GM18909 (cell line): ENCODE results near the gene RPS26.
"Not testable (repeated sequence)": the region's sequence is repeated elsewhere in the genome, so short reads cannot be mapped to it uniquely, and the experiment has no call there.

Experiments used
- ATAC-seq: cut with Tn5 transposase; IDR thresholded peaks from one replicate; pipeline ENCODE4 v1.9.1; 2021; ENCODE audit warnings: mild to moderate bottlenecking; ENCODE audit not compliant: unreplicated experiment, poor library complexity

The RPS26 gene

GRCh38 chr12:56041552-56042429 is at the start of gene RPS26:
Gene RPS26, plus strand, starts transcription at chr12:56041918. Its CDS starts 249 bp downstream, at chr12:56042167.
- ATAC-seq = peak; percentile 94

- no peak for ATAC-seq
Measured at GRCh38 chr12:55993230-55993853, 48.4 kb upstream of the RPS26 start.

GRCh38 chr12:55995366-55995765 is 46.4 kb upstream of the RPS26 start:
- ATAC-seq = no peak

DNA sequence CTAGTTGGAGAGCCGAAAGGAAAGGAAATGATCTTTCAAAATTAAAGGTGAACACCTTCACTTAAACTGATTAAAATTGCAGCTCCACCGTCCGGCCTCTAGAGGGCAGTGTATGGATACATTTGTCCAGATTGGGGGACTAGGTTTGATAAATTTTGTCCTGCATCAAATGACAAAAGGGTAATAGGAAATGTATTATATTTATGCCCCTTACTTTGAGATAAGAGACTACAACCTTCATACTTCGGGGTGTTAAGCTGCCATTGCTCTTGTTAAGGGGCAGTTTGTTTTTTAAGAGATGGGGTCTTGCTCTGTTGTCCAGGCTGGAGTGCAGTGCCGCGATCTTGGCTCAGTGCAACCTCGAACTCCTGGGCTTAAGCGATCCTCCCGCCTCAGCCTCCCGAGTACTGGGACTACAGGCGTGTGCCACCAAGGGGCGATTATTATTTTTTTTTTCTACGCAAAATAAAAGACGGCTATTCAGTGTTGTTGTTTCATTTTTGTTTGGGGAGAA is 45.5 kb upstream of the RPS26 start:
- no peak for ATAC-seq

- peak; percentile 99 for ATAC-seq
Measured at GRCh38 chr12:55996715-55997534, 44.8 kb upstream of the RPS26 start, which contains the start of gene SUOX. Gene SUOX, plus strand, starts transcription at chr12:55997276. Its CDS starts 4,946 bp downstream, at chr12:56002222.

DNA sequence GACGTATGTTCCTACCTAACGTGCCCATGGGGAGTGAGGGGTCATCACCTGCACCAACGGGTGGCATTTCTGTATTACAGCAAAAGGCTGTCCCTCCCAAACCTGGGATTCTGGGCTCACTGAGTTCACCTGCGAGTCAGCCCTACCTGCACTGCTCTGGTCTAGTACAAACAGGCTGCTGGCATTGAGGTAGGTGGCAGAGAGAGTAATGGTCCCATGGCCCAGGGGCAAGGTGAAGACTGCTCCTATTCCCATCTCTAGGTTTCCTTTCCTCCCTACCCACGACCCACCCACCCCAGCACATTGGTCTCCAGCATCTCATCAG is 44.2 kb upstream of the RPS26 start:
- peak; percentile 4 for ATAC-seq

DNA sequence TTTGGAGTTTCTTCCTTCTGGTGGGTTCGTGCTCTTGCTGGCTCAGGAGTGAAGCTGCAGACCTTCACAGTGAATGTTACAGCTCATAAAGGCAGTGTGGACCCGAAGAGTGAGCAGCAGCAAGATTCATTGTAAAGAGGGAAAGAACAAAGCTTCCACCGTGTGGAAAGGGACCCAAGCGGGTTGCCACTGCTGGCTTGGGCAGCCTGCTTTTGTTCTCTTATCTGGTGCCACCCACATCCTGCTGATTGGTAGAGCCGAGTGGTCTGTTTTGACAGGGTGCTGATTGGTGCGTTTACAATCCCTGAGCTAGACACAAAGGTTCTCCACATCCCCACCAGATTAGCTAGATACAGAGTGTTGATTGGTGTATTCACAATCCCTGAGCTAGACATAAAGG is 42.2 kb upstream of the RPS26 start:
- ATAC-seq = not testable (repeated sequence)

DNA sequence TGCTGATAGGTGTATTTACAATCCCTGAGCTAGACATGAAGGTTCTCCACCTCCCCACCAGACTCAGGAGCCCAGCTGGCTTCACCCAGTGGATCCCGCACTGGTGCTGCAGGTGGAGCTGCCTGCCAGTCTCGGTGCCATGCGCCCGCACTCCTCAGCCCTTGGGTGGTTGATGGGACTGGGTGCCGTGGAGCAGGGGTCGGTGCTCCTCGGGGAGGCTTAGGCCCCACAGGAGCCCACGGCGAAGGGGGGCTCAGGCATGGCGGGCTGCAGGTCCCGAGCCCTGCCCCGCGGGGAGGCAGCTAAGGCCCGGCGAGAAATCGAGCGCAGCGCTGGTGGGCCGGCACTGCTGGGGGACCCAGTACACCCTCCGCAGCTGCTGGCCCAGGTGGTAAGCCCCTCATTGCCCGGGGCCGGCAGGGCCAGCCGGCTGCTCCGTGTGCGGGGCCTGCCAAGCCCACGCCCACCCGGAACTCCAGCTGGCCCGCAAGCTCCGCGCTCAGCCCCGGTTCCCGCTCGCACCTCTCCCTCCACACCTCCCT is 41.6 kb upstream of the RPS26 start:
- ATAC-seq = not testable (repeated sequence)

DNA sequence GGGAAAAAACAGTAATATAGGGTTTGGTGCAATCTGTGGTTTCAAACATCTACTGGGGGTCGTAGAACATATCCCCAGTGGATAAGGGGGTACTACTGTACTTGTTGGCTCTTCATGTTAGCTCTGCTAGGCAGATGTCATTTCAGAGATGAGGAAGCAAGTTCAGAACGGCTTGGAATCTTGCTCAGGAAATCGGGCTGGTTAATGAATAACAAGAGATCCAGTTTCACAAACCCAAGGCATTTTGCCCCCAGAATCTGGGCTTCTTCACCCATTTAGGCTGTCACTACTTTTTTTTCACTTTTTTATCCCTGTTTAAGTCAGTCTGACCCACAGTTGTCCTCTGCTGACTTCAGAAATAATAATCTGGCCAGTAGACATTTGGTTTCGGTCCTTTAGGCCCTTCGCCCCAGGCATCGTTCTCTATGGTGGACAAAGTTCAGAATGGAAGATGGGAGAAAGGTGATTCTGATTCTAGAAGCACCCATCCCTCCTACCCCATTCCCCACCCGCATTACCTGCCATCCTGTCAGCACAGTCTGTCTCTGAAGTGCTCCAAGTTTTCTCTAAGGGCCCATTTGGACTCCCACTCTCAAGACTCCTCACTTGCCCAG is 40.1 kb upstream of the RPS26 start:
- no peak for ATAC-seq

- not testable (repeated sequence) for ATAC-seq
Measured at GRCh38 chr12:56003376-56003775, 38.3 kb upstream of the RPS26 start.

DNA sequence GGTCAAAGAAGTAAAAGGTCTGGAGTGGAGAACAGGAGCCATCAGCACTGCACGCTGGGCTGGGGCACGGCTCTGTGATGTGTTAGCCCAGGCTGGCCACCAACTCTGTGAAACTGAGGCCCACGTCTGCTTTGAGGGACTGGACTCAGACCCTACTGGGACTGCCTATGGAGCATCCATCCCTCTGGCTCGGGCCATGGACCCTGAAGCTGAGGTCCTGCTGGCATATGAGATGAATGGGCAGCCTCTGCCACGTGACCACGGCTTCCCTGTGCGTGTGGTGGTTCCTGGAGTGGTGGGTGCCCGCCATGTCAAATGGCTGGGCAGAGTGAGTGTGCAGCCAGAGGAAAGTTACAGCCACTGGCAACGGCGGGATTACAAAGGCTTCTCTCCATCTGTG is 37.5 kb upstream of the RPS26 start:
- no peak for ATAC-seq

DNA sequence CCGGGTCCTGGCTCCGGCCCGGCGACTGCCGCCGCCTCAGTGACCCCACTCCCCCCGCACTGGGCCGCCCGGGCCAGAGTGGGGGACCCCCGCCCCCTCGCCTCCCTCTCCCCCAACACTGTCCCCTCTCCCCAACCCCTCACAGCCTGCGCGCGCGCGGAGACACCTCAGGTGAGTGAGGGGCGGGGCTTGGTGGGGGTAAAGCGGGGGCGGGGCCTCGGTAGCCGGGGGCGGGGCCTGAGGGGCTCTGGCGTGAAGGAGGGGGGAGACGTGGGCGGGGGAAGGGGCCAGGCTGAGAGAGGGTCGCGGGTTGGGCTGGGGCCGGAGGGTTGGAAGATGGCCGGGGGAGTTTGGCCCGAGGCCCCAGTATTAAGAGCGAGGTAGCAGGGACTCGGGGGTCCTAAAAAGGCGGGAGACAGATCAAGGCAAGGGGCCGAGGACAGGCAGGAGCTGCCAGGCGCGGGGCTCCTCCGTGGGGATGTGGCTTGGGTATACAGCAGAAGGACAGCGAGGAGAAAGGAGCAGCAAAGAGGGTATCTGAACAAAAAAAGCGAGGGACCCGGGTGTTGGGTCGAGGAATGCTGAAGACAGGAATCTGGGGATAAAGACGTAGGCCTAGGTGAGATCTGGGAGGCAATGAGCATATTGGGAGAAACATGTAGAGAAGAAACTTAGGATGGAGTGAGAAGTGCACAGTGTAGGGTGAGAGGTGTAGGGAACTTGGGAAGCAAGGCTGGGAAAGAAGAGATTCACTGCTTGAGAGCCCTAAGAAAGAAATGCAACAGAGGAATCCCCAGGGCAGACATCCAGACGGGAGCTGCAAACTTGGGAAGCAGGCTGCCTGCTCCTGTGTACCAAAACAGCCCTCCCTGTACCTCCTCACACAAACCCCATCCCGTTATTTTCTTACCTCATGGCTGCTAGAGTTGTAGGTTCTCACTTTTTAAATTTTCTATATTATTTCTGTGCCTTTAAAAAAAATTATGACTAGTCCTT is 33.9 kb upstream of the RPS26 start:
- peak; percentile 48 for ATAC-seq

DNA sequence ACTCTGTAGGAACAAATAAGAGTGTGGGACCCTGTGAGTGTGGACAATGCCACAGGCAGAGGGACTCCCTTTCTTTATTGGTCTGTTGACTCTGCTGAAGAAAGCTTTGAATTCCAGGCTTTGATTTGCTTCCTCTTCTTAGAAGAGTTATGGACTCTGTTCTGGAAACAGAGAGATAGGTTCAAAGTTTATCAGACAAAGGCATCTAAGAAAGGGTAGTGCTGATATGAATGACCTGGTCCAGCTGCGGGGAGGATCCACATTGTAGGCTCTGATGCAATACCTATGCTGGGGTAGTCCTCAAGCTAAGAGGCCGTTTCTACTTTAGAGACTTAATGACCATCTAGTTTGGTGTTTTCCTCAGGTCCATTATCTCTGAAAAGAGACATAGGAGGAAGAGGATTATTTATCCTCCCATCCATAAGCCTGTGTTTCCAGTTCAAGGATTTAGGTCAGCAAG is 31.6 kb upstream of the RPS26 start:
- no peak for ATAC-seq

DNA sequence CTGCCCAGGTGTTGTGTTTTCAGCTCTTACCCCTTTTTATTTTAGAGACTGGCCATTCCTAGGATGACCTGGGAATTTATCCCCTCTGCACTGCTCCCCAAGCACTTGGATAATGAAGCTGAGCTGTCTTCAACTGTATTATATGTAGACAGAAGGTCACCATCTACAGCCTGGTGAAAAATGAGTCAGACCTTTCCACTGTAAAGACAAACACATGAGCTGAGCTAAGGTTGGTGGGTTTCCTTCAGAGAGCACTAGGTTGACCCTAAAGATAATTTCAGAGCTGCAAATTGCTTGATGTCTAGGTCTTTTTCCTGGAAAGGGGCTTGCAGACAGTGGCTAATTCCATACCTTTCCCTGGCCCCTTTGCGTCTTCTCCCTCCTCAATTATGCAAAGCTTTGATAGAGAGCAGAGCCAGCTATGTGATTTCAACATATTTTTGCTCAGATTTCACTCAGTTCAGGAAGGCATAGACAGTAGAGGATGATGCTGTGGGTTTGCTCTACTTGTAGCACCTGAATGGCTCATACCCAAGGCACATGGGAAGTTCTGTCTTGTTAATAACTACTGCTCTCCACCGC is 30.1 kb upstream of the RPS26 start:
- ATAC-seq = no peak

DNA sequence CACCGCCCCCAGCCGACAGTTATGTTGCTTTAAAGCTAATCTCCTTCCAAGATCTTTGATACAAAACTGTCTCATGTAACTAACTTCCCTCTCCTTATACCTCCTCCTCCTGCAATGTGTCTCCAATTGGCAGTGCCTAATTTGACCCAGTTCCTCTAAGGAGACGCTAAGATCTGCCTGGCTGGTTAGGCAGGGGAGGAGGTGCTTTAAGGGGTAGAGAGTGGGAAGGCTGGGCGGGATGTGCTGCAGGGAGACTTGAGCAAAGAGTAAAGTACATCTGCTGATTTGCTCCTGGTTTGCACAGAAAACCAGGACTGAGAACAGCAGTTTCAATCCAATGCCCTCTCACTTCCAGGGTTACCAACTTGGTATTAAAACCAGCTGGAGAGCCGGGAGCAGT is 28.2 kb upstream of the RPS26 start:
- ATAC-seq = no peak

DNA sequence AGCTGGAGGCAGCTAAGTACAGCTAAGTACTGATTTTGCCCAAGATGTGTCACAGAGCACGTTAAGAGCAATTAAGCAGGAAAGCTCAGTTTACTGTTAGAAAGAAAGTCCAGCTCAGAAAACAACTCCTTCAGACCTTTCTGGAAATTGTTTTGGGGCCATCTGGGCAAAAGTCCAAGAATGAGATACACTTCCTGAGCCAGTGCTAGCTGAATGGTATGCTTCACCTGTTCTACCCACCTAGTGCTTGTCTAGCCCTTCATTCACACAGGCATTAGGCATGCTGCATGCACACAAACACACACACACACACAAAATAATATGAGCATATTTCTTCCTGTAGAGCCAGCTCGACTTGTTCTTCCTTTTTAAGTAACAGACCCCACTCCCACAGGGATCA is 27.5 kb upstream of the RPS26 start:
- no peak for ATAC-seq

DNA sequence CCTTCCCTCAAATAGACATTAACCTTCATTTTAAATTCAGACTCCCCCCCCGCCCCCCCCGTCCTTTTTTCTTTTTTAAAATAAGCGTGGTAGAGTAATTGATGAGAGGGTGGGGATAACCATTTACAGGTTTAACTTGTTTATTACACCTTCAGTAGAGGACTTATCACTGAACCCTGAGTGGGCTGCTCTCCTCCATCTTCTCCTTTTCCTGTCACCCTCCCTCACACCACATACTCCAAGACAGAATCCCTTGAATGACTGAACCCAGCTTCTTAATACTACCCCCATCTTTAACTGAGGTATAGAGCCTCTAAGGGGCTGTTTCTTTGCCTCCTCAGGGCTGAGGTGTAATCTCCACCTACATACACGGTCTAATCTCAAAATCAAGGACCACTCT is 24.5 kb upstream of the RPS26 start:
- no peak for ATAC-seq

DNA sequence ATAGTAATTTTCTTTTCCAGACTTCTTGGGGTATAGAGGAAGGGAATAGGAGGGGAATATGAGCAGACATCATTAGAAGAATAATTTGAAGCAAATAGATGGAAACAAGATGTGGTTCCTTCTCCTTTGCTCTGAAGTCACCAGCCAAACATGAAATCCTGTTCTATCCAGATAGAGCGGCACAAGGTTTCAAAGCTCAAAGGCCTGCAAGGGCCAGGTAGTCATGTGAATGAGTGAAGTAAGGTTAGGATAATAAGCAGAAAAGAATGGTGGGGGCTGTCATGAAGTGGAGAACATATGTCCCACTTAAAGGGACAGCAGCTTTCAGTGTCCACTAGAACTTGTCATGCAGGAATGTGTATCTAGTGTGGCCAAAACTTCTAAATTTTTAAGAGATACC is 23.4 kb upstream of the RPS26 start:
- ATAC-seq = no peak
